ENCODE results near the gene ZNF638. TPM values are rescaled to one million over a fixed set of nuclear protein-coding genes. Genes with fewer than 3 reads are reported as not detected.

Gene ZNF638
- polyA plus RNA-seq, 1 of the 3 experiments (the other 2 are of a cell fraction), result 28.1 TPM

- no peak overlapping the region for H3K27ac ChIP-seq (ENCODE audit: low read depth in 2 of 2, low read length in 1 of 2)
Observed at GRCh38 chr2:71341645-71342044, 10.1 kb downstream of the ZNF638 start.

DNA sequence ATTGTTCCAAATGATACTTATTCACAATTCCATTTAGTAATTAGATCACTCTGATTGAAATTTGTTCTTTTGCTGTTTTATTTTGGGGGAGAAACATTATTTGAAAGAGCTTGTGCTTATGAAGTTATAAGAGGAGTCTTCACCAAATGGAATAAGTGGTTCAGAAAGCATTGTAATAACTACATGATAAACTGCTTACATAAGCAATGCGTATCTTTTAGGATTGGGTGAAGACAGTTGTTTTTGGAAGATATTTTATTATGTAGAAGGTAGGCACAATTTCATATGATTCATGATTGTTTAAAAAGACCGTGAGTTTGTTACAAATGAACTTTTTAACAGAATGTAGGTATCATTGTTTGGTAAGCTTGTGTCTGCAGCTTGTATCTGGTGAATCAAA is 14.5 kb downstream of the ZNF638 start:
- no peak overlapping the region for H2AFZ ChIP-seq (ENCODE audit: low read depth)
- H3K9me2 ChIP-seq, result no peaks in the 10 kb centered on the region
- no peak overlapping the region for H3K9ac ChIP-seq
- peaks cover 10% of the 10 kb centered on the region for H3F3A ChIP-seq (replicated peaks; ENCODE audit: insufficient read depth)
- no peaks in the 10 kb centered on the region for H3K9me3 ChIP-seq
- H3K79me2 ChIP-seq (ENCODE audit: insufficient read depth), result peaks cover 99% of the 10 kb centered on the region
- H3K4me2 ChIP-seq, result no peak overlapping the region
- H3K4me3 ChIP-seq (ENCODE audit: low read depth in 2 of 2, low read length in 1 of 2), result no peak overlapping the region
- peaks cover 100% of the 10 kb centered on the region for H4K20me1 ChIP-seq (ENCODE audit: insufficient read depth)
- H3K27ac ChIP-seq (ENCODE audit: low read depth in 2 of 2, low read length in 1 of 2), result no peak overlapping the region
- no peaks in the 10 kb centered on the region for H3K27me3 ChIP-seq (ENCODE audit: insufficient read depth)
- H3K4me1 ChIP-seq (ENCODE audit: control insufficient read depth in 1 of 2, insufficient read depth in 2 of 2, low read depth in 1 of 2, low read length in 1 of 2), result no peaks in the 10 kb centered on the region; a peak in 1 of 4 replicates
- H3K36me3 ChIP-seq (replicated peaks in 1 of 2; ENCODE audit: control insufficient read depth in 1 of 2, insufficient read depth in 2 of 2, low read length in 1 of 2), result peaks cover 32 to 35% of the 10 kb centered on the region in 2 experiments
- WGBS (ENCODE audit: low lambda C conversion rate), result 99% methylated on average over 2 of the region's 2 CpGs
- POLR2A ChIA-PET, result no interaction called here
- DNase-seq, result no peak
- CTCF ChIA-PET, result interaction anchor here (3.0 kb wide), 1 partner anchor 15 kb away, joined by 19 read pairs; the partner anchor contains the start of gene ZNF638
- TF ChIP-seq PBX3 (IDR thresholded peaks at IDR 0.05) (no peak), MEF2A (IDR thresholded peaks at IDR 0.05; ENCODE audit: borderline replicate concordance, low read depth) (no peak), TCF12 (IDR thresholded peaks at IDR 0.05) (no peak), GATA2 (CRISPR knock-in tag; IDR thresholded peaks at IDR 0.05) (no peak), EZH2phosphoT487 (IDR thresholded peaks at IDR 0.05; ENCODE audit: borderline replicate concordance, low read depth) (no peak), IRF3 (IDR thresholded peaks at IDR 0.05; ENCODE audit: low read depth, low read length) (no peak)

More at GRCh38 chr2:71341645-71342044, 10.1 kb downstream of the ZNF638 start:
- Histone ChIP-seq H3K79me2 (ENCODE audit: insufficient read depth) (peaks cover 99% of the 10 kb centered on the region), H3K4me1 (ENCODE audit: control insufficient read depth in 1 of 2, insufficient read depth in 2 of 2, low read depth in 1 of 2, low read length in 1 of 2) (peaks cover 0 to 6% of the 10 kb centered on the region in 2 experiments; a peak in 3 of 4 replicates), H3K9ac (no peak overlapping the region), H2AFZ (ENCODE audit: low read depth) (no peak overlapping the region), H3K4me3 (ENCODE audit: low read depth in 2 of 2, low read length in 1 of 2) (no peak overlapping the region), H3F3A (replicated peaks; ENCODE audit: insufficient read depth) (no peaks in the 10 kb centered on the region), H3K27me3 (ENCODE audit: insufficient read depth) (no peaks in the 10 kb centered on the region), H3K4me2 (no peak overlapping the region), H3K9me2 (no peaks in the 10 kb centered on the region), H3K9me3 (no peaks in the 10 kb centered on the region), H3K36me3 (replicated peaks in 1 of 2; ENCODE audit: control insufficient read depth in 1 of 2, insufficient read depth in 2 of 2, low read length in 1 of 2) (peaks cover 11 to 13% of the 10 kb centered on the region in 2 experiments), H4K20me1 (ENCODE audit: insufficient read depth) (peaks cover 100% of the 10 kb centered on the region)
- TF ChIP-seq RAD21 (IDR thresholded peaks at IDR 0.05; ENCODE audit: low read length), result no peak
- TF ChIP-seq MAX (IDR thresholded peaks at IDR 0.05; ENCODE audit: low read depth), result no peak
- no peak for TF ChIP-seq JUND (IDR thresholded peaks at IDR 0.05)
- TF ChIP-seq SMC3 (IDR thresholded peaks at IDR 0.05; ENCODE audit: low read depth, low read length), result no peak
- TF ChIP-seq GATA2 (CRISPR knock-in tag; IDR thresholded peaks at IDR 0.05), result no peak
- TF ChIP-seq FOXJ3 (CRISPR knock-in tag; IDR thresholded peaks at IDR 0.05), result no peak
- no peak for TF ChIP-seq USF2 (IDR thresholded peaks at IDR 0.05; ENCODE audit: borderline replicate concordance, low read depth, low read length)
- TF ChIP-seq NRF1 (IDR thresholded peaks at IDR 0.05; ENCODE audit: low read depth, low read length), result no peak
- TF ChIP-seq, protein P1, sequence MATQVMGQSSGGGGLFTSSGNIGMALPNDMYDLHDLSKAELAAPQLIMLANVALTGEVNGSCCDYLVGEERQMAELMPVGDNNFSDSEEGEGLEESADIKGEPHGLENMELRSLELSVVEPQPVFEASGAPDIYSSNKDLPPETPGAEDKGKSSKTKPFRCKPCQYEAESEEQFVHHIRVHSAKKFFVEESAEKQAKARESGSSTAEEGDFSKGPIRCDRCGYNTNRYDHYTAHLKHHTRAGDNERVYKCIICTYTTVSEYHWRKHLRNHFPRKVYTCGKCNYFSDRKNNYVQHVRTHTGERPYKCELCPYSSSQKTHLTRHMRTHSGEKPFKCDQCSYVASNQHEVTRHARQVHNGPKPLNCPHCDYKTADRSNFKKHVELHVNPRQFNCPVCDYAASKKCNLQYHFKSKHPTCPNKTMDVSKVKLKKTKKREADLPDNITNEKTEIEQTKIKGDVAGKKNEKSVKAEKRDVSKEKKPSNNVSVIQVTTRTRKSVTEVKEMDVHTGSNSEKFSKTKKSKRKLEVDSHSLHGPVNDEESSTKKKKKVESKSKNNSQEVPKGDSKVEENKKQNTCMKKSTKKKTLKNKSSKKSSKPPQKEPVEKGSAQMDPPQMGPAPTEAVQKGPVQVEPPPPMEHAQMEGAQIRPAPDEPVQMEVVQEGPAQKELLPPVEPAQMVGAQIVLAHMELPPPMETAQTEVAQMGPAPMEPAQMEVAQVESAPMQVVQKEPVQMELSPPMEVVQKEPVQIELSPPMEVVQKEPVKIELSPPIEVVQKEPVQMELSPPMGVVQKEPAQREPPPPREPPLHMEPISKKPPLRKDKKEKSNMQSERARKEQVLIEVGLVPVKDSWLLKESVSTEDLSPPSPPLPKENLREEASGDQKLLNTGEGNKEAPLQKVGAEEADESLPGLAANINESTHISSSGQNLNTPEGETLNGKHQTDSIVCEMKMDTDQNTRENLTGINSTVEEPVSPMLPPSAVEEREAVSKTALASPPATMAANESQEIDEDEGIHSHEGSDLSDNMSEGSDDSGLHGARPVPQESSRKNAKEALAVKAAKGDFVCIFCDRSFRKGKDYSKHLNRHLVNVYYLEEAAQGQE (IDR thresholded peaks at IDR 0.05; ENCODE audit: low read depth, low read length), result no peak
- TF ChIP-seq TCF12 (IDR thresholded peaks at IDR 0.05), result no peak
- TF ChIP-seq NFIC (IDR thresholded peaks at IDR 0.05; ENCODE audit: borderline replicate concordance), result no peak
- TF ChIP-seq GABPA (IDR thresholded peaks at IDR 0.05; ENCODE audit: low read depth), result no peak
- POLR2A ChIA-PET, result no interaction called here
- DNase-seq, result no peak
- 94% methylated on average over 4 of the region's 4 CpGs for WGBS (ENCODE audit: low lambda C conversion rate)
- CTCF ChIA-PET, result interaction anchor here (0.7 to 1.8 kb wide), 2 partner anchors 10 to 27 kb away, joined by 3 to 4 read pairs; partner anchors contain the start of gene ZNF638
